ENCODE results near the gene FAM169A. TPM values are rescaled to one million over a fixed set of nuclear protein-coding genes. Genes with fewer than 3 reads are reported as not detected.

FAM169A gene
- total RNA-seq, 2 donors from 2014 or later: 4.2 to 5.0 TPM

DNA sequence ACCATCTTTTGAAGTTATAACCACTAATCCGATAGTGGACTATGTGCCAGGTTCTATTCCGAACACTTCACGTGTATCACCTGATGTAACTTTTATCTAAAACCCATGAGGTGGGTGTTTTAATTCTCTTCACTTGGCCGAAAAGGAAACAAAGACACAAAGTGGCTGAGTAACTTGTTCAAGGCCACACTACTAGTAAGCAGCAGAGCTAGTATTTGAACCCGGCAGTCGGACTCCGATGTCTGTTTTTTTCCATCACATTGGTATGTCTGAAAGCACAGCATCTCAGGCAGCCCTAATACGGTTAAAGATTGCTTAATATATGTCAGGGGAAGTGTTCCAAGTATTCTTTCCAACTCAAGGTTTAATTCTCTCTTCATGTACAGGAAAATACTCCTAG, 16.2 kb downstream of the FAM169A start:
- no peaks in the 10 kb centered on the region for H3K36me3 ChIP-seq
- TF ChIP-seq, protein P1, sequence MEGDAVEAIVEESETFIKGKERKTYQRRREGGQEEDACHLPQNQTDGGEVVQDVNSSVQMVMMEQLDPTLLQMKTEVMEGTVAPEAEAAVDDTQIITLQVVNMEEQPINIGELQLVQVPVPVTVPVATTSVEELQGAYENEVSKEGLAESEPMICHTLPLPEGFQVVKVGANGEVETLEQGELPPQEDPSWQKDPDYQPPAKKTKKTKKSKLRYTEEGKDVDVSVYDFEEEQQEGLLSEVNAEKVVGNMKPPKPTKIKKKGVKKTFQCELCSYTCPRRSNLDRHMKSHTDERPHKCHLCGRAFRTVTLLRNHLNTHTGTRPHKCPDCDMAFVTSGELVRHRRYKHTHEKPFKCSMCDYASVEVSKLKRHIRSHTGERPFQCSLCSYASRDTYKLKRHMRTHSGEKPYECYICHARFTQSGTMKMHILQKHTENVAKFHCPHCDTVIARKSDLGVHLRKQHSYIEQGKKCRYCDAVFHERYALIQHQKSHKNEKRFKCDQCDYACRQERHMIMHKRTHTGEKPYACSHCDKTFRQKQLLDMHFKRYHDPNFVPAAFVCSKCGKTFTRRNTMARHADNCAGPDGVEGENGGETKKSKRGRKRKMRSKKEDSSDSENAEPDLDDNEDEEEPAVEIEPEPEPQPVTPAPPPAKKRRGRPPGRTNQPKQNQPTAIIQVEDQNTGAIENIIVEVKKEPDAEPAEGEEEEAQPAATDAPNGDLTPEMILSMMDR (IDR thresholded peaks at IDR 0.05): no peak
- H3K4me1 ChIP-seq: peaks cover 0 to 4% of the 10 kb centered on the region in 2 donors
- no peaks in the 10 kb centered on the region for H3K9me3 ChIP-seq
- H3K27me3 ChIP-seq: no peaks in the 10 kb centered on the region
- H3K27ac ChIP-seq: no peak overlapping the region
- DNase-seq (ENCODE audit: low spot score): no peak
- no peak overlapping the region for H3K4me3 ChIP-seq

DNA sequence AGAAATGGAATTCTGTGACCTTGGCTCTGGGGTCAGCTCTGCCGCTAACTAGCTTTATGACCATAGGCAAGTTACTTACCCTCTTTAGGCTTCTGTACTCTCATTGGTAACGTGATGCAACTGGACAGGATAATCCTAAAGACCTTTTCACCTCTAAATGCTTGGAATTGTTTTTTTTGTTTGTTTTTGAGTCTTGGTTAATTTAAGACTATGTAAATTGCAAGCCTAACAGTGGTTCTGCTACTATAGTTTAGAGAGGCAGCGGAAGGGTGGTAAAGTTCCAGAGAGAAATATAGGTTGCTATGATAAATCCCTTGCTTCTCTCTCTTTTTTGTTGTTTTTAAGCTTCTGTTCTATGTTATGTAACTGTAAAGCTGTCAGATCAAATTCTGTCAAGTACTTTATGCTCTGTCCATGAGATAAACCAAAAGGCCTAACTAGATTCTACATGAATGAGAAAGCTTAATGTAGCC, 17.6 kb downstream of the FAM169A start:
- Histone ChIP-seq H3K4me1 (peaks cover 0 to 4% of the 10 kb centered on the region in 2 donors), H3K9me3 (no peaks in the 10 kb centered on the region), H3K36me3 (no peaks in the 10 kb centered on the region), H3K4me3 (no peak overlapping the region), H3K27ac (no peak overlapping the region), H3K27me3 (no peaks in the 10 kb centered on the region)
- TF ChIP-seq, protein P1 (IDR thresholded peaks at IDR 0.05): no peak
- DNase-seq (ENCODE audit: low spot score): no peak

DNA sequence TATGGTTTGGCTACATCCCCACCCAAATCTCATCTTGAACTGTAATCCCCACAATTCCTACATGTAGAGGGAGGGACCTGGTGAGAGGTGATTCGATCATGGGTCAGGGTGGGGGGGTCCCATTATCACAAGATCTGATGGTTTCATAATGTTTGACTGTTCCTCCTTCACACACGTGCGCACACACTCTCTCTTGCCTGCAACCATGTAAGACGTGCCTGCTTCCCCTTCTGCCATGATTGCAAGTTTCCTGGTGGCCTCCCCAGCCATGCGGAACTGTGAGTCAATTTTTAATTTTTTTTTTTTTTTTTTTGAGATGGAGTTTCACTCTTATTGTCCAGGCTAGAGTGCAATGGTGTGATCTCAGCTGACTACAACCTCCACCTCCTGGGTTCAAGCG, 27.0 kb downstream of the FAM169A start:
- Histone ChIP-seq H3K4me3 (no peak overlapping the region), H3K27ac (no peak overlapping the region), H3K9me3 (no peaks in the 10 kb centered on the region), H3K27me3 (no peaks in the 10 kb centered on the region), H3K36me3 (no peaks in the 10 kb centered on the region), H3K4me1 (no peaks in the 10 kb centered on the region)
- TF ChIP-seq, protein P1 (IDR thresholded peaks at IDR 0.05): no peak
- no peak for DNase-seq (ENCODE audit: low spot score)

DNA sequence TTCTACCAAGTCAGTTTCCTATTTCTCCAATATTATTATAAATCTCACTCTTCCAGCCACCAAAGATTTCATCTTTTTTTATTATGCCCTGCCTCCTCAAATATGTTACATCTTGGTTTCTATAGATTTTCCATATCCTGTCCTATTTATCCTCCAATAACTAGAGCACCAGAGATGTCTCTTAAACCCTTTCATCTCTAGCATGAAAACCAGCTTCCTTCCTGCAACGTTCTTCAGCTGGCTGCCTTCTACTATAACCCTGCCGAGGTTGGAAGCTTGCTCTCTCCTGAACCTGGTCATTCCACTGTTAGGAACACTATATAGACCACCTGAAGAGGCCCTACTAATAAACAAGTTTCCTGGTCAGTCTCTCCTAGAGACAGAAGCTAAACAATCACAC, 27.9 kb downstream of the FAM169A start:
- H3K4me1 ChIP-seq: no peaks in the 10 kb centered on the region
- no peaks in the 10 kb centered on the region for H3K9me3 ChIP-seq
- no peaks in the 10 kb centered on the region for H3K27me3 ChIP-seq
- TF ChIP-seq, protein P1 (IDR thresholded peaks at IDR 0.05): no peak
- H3K4me3 ChIP-seq: no peak overlapping the region
- no peak overlapping the region for H3K27ac ChIP-seq
- H3K36me3 ChIP-seq: no peaks in the 10 kb centered on the region
- no peak for DNase-seq (ENCODE audit: low spot score)

DNA sequence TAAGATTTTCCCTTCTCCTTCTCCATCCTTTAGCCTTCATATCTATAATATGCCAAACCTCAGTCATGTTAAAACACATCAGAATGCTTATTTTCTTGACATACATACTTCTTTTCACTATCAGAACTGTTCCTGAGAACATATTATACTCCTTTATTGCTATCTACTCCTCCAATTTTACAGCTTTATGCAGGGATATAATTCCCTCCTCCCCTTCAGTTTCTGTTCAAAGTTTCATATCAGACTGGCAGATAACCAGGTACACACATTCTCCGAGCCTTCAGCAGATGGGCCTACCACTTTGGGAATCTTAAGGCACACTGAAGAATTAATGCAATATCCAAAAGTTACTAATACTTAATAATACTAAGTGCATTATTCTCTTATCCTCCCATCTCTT, 29.1 kb downstream of the FAM169A start:
- DNase-seq (ENCODE audit: low spot score): no peak
- Histone ChIP-seq H3K27me3 (no peaks in the 10 kb centered on the region), H3K4me1 (no peaks in the 10 kb centered on the region), H3K9me3 (no peaks in the 10 kb centered on the region), H3K36me3 (no peaks in the 10 kb centered on the region), H3K27ac (no peak overlapping the region), H3K4me3 (no peak overlapping the region)
- TF ChIP-seq, protein P1 (IDR thresholded peaks at IDR 0.05): no peak

DNA sequence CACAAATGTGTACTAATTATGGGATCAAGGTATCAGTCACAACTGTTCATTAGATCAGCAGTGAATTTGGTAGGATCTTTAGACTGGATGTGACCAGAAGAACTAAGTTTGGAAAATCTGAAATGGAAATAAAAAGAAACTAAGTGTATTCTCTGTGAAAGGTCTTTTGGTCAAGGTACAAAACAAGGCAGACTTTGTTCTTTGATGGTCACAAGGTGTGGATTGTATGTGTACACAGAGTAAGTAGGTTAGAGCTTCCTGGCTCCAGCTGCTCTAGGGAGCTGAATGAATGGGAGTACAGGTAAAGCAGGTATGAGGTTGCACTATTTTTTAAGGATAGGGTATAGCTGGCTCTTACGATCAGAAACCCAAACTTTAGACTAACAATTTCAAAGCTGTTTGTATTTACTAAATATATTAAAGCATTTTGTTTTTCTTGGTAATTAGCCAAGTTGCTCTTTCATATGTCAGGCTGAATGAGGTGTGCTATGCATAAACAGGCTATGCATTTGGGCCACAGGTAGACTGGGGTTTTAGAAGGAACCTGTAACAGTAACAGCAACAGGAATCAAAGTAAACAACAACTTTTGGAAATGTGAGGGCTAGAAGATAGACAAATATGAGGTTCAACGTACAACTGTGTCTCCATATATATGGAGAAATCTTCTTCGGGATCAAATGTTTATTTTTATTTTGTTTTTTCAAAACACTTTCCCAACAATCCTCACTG, 32.5 kb downstream of the FAM169A start:
- no peaks in the 10 kb centered on the region for H3K36me3 ChIP-seq
- no peaks in the 10 kb centered on the region for H3K9me3 ChIP-seq
- DNase-seq (ENCODE audit: low spot score): no peak
- TF ChIP-seq, protein P1 (IDR thresholded peaks at IDR 0.05): no peak
- H3K27me3 ChIP-seq: no peaks in the 10 kb centered on the region
- H3K4me1 ChIP-seq: no peaks in the 10 kb centered on the region
- H3K4me3 ChIP-seq: no peak overlapping the region
- H3K27ac ChIP-seq: no peak overlapping the region

Data from right atrium auricular region (tissue), 2 donors.